HCT116 (cell line): ENCODE measurements around the gene MINDY4. TPM values are rescaled to one million over a fixed set of nuclear protein-coding genes. Genes with fewer than 3 reads are reported as not detected.

Experiments
- ATAC-seq: fragments of 200-7000 bp; cut with Tn5 transposase; 2 replicates; pipeline ENCODE4 v1.9.1; 2020; ENCODE audit warnings: mild to moderate bottlenecking, moderate library complexity
- BruUV-seq: library from RNA; stranded (reverse); fragments of 400-500 nt; replicated peaks from 2 replicates; lab custom pipeline; 2021; lab: Mats Ljungman, UMichigan
- CTCF ChIA-PET: fragments of 300-600 bp; sonication (Branson Sonifier 250); formaldehyde crosslinking; loops from one replicate; lab custom pipeline; 2021; ENCODE audit warnings: antibody characterized with exemption; lab: Charles Lee
- POLR2A ChIA-PET: fragments of 300-600, 350-600 bp; sonication (Branson Sonifier 250); formaldehyde crosslinking; loops from one replicate; lab custom pipeline; 2021; ENCODE audit warnings: antibody characterized with exemption; lab: Charles Lee
- RAD21 ChIA-PET, 2 experiments: fragments of 300-600 bp; sonication (Branson Sonifier 250); formaldehyde crosslinking; loops; one replicate each; lab custom pipeline; 2023; ENCODE audit warnings: low total read pairs in 2 of 2; ENCODE audit not compliant: uncharacterized antibody in 2 of 2, unreplicated experiment in 2 of 2, low non-redundant PET in 1 of 2; lab: Charles Lee
- DNase-seq: peaks from one replicate; pipeline ENCODE4 v3.0.0-alpha.2; 2010; ENCODE audit warnings: low read depth, low spot score
- H2AFZ ChIP-seq: fragments of 200-600 bp; shearing (Covaris generic), sonication (generic); 2 replicates; pipeline ENCODE4 v1.6.1; 2017; ENCODE audit warnings: low read depth, mixed run types, mixed read lengths, antibody characterized with exemption, low read length; ENCODE audit not compliant: poor library complexity, severe bottlenecking
- H3K27ac ChIP-seq: 2 replicates; pipeline ENCODE4 v1.5.1; 2012; ENCODE audit warnings: low read depth, low read length
- H3K27me3 ChIP-seq: fragments of 200-600 bp; sonication (generic); 2 replicates; pipeline ENCODE4 v1.6.1; 2016; ENCODE audit warnings: mixed run types, low read length, mixed read lengths; ENCODE audit not compliant: insufficient read depth
- H3K36me3 ChIP-seq, 2 experiments: fragments of 200-500 bp in 1 of 2; fragments of 200-600 bp in 1 of 2; sonication (Bioruptor generic) in 1 of 2; sonication (generic) in 1 of 2; 2 replicates each; pipeline versions ENCODE4 v1.5.1 to v1.6.1; 2014 to 2016; ENCODE audit warnings: low read length in 2 of 2, inconsistent platforms in 1 of 2, mixed read lengths in 1 of 2, mixed run types in 1 of 2; ENCODE audit not compliant: insufficient read depth in 2 of 2, control insufficient read depth in 1 of 2
- H3K4me1 ChIP-seq, 2 experiments: fragments of 200-600 bp in 1 of 2; sonication (generic) in 1 of 2; 2 replicates each; pipeline versions ENCODE4 v1.5.1 to v1.6.1; 2012 to 2017; ENCODE audit warnings: low read length in 2 of 2, inconsistent platforms in 1 of 2, mild to moderate bottlenecking in 1 of 2, mixed read lengths in 1 of 2, mixed run types in 1 of 2, moderate library complexity in 1 of 2; ENCODE audit not compliant: insufficient read depth in 2 of 2, control insufficient read depth in 1 of 2
- H3K4me2 ChIP-seq: fragments of 200-600 bp; sonication (generic); 2 replicates; pipeline ENCODE4 v1.6.1; 2017; ENCODE audit warnings: mixed run types, low read length, mixed read lengths
- H3K4me3 ChIP-seq, 2 experiments: fragments of 200-600 bp in 1 of 2; sonication (generic) in 1 of 2; replicated peaks in 1 of 2; 2 replicates each; pipeline ENCODE4 v1.5.1; 2011 to 2016; ENCODE audit warnings: low read length in 2 of 2, control low read depth in 1 of 2, low read depth in 1 of 2, mild to moderate bottlenecking in 1 of 2, mixed read lengths in 1 of 2, mixed run types in 1 of 2
- H3K79me2 ChIP-seq: fragments of 200-600 bp; sonication (generic); 2 replicates; pipeline ENCODE4 v1.6.1; 2017; ENCODE audit warnings: mild to moderate bottlenecking, mixed run types, low read length, moderate library complexity, mixed read lengths; ENCODE audit not compliant: insufficient read depth
- H3K9ac ChIP-seq: fragments of 200-600 bp; sonication (generic); 2 replicates; pipeline ENCODE4 v1.6.1; 2016; ENCODE audit warnings: low read length, mixed read lengths
- H3K9me2 ChIP-seq: fragments of 200-600 bp; sonication (generic), shearing (Covaris generic); 2 replicates; pipeline ENCODE4 v1.6.1; 2017; ENCODE audit warnings: mixed run types, mild to moderate bottlenecking, moderate library complexity; ENCODE audit not compliant: insufficient read depth
- H3K9me3 ChIP-seq, 2 experiments: fragments of 200-500 bp in 1 of 2; fragments of 200-600 bp in 1 of 2; sonication (Bioruptor generic) in 1 of 2; sonication (generic) in 1 of 2; 2 replicates each; pipeline ENCODE4 v1.6.1; 2014 to 2017; ENCODE audit warnings: low read length in 2 of 2, mixed read lengths in 2 of 2, inconsistent platforms in 1 of 2, low read depth in 1 of 2, mild to moderate bottlenecking in 1 of 2, mixed run types in 1 of 2, moderate library complexity in 1 of 2; ENCODE audit not compliant: control insufficient read depth in 1 of 2, insufficient read depth in 1 of 2
- H4K20me1 ChIP-seq: fragments of 200-600 bp; sonication (generic), shearing (Covaris generic); 2 replicates; pipeline ENCODE4 v1.6.1; 2017; ENCODE audit warnings: mixed run types, mild to moderate bottlenecking, moderate library complexity; ENCODE audit not compliant: insufficient read depth
- CBX3 ChIP-seq: IDR thresholded peaks from 2 replicates; pipeline ENCODE4 v1.6.1; 2012; ENCODE audit warnings: low read depth
- CTCF ChIP-seq, 3 experiments: fragments of 200-600 bp in 1 of 3; sonication (generic) in 1 of 3; IDR thresholded peaks in 2 of 3; conservative IDR thresholded peaks in 1 of 3; 2 replicates each; pipeline ENCODE4 v1.5.1; 2012 to 2017; ENCODE audit warnings: low read depth in 2 of 3, low read length in 2 of 3, antibody characterized with exemption in 1 of 3, borderline replicate concordance in 1 of 3, control low read depth in 1 of 3, mild to moderate bottlenecking in 1 of 3, mixed read lengths in 1 of 3, mixed run types in 1 of 3, moderate library complexity in 1 of 3; ENCODE audit not compliant: insufficient read depth in 1 of 3
- MAX ChIP-seq: IDR thresholded peaks from 2 replicates; pipeline ENCODE4 v1.6.1; 2012
- POLR2AphosphoS5 ChIP-seq: IDR thresholded peaks from 2 replicates; pipeline ENCODE4 v1.6.1; 2011; ENCODE audit warnings: mild to moderate bottlenecking, low read depth, low read length, moderate library complexity
- ZNF274 ChIP-seq: fragments of 200-500 bp; sonication (Bioruptor generic); IDR thresholded peaks from 2 replicates; pipeline ENCODE4 v1.6.1; 2014; ENCODE audit warnings: mild to moderate bottlenecking, low read depth, low read length, inconsistent platforms
- intact Hi-C: fragments of 100-400 bp; cut with micrococcal nuclease; formaldehyde crosslinking; loops from 2 replicates; pipeline ENCODE4 v1.10.0; 2022
- total RNA-seq: library from RNA; stranded (reverse); gene quantifications from one replicate; pipeline ENCODE4 v1.2.1, GENCODE V29; 2021; ENCODE audit not compliant: unreplicated experiment
- TF ChIP-seq, protein P1 (sequence below): IDR thresholded peaks from 2 replicates; pipeline ENCODE4 v1.6.1; 2012; ENCODE audit warnings: low read depth

Gene MINDY4
- total RNA-seq, 1 experiment from 2014 or later = 6.1 TPM

DNA sequence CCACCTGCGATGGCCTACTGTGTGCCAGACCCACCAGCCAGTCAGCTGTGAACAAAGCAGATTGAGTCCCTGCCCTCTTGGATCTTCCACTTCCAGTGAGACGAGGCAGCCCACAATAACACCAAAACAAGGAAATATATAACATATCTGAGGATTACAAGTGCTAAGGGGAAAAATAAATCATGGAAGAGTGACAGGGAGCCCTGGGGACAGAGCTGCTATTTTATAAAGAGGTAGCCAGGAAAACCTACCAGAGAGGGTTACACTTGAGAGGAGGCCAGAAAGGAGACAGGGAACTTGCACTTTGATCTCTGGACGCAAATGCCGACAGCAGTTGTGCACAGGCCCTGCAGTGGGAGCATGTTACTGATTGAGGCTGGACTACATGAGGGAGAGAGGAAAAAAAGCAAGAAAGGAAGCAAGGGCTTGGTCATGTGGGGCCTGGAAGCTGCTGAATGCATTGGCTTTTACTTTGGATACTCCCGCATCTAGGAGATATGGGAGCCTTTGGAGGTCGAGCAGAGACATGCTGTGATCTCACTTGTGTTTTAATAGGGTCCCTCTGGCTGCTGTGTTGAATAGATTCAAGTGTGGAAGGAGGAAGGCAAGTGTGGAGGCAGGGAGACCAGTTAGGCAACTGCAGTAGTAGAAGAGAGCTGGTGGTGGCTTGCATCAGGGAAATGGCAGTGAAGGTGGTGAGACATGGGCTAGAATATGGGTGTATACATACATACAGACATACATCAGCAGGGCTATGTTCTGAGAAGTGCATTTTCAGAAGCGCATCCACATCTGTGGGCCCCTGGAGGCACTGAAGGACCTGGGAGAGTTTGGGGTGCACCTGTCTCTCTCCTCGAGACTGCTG, 26.2 kb downstream of the MINDY4 start:
- no peaks in the 10 kb centered on the region for H3K27me3 ChIP-seq
- RAD21 ChIA-PET = no interaction called here
- no peaks in the 10 kb centered on the region for H3K9me3 ChIP-seq
- H3K4me3 ChIP-seq = no peak overlapping the region
- H2AFZ ChIP-seq = no peak overlapping the region
- no peak overlapping the region for H3K9ac ChIP-seq
- ATAC-seq = no peak
- H3K36me3 ChIP-seq = peaks cover 0 to 3% of the 10 kb centered on the region in 2 experiments; a peak in 1 of 4 replicates
- TF ChIP-seq ZNF274 (no peak), MAX (no peak), CBX3 (no peak)
- intact Hi-C loops = no loop called here
- no peak overlapping the region for H3K4me2 ChIP-seq
- H4K20me1 ChIP-seq = no peaks in the 10 kb centered on the region
- CTCF ChIA-PET = no interaction called here
- H3K27ac ChIP-seq = no peak overlapping the region
- no peak for DNase-seq
- no peaks in the 10 kb centered on the region for H3K79me2 ChIP-seq
- no peaks in the 10 kb centered on the region for H3K9me2 ChIP-seq
- peaks cover 0 to 22% of the 10 kb centered on the region in 2 experiments; a peak in 3 of 4 replicates for H3K4me1 ChIP-seq
- POLR2A ChIA-PET = no interaction called here
- no TSS peak for BruUV-seq

- Histone ChIP-seq H3K4me1 (peaks cover 0 to 22% of the 10 kb centered on the region in 2 experiments; a peak in 3 of 4 replicates), H4K20me1 (no peaks in the 10 kb centered on the region), H3K9me3 (no peaks in the 10 kb centered on the region), H3K27ac (no peak overlapping the region), H3K4me3 (no peak overlapping the region), H3K36me3 (no peaks in the 10 kb centered on the region), H3K9me2 (no peaks in the 10 kb centered on the region), H3K4me2 (no peak overlapping the region), H3K9ac (no peak overlapping the region), H3K79me2 (no peaks in the 10 kb centered on the region), H3K27me3 (no peaks in the 10 kb centered on the region), H2AFZ (no peak overlapping the region)
- no TSS peak for BruUV-seq
- ChIA-PET RAD21 (no interaction called here), CTCF (interaction anchor here (1.1 to 1.5 kb wide), 4 partner anchors 173 to 323 kb away, joined by 3 to 7 read pairs (median 6); no protein-coding TSS in a partner anchor), POLR2A (no interaction called here)
- no peak for DNase-seq
- TF ChIP-seq, protein P1, sequence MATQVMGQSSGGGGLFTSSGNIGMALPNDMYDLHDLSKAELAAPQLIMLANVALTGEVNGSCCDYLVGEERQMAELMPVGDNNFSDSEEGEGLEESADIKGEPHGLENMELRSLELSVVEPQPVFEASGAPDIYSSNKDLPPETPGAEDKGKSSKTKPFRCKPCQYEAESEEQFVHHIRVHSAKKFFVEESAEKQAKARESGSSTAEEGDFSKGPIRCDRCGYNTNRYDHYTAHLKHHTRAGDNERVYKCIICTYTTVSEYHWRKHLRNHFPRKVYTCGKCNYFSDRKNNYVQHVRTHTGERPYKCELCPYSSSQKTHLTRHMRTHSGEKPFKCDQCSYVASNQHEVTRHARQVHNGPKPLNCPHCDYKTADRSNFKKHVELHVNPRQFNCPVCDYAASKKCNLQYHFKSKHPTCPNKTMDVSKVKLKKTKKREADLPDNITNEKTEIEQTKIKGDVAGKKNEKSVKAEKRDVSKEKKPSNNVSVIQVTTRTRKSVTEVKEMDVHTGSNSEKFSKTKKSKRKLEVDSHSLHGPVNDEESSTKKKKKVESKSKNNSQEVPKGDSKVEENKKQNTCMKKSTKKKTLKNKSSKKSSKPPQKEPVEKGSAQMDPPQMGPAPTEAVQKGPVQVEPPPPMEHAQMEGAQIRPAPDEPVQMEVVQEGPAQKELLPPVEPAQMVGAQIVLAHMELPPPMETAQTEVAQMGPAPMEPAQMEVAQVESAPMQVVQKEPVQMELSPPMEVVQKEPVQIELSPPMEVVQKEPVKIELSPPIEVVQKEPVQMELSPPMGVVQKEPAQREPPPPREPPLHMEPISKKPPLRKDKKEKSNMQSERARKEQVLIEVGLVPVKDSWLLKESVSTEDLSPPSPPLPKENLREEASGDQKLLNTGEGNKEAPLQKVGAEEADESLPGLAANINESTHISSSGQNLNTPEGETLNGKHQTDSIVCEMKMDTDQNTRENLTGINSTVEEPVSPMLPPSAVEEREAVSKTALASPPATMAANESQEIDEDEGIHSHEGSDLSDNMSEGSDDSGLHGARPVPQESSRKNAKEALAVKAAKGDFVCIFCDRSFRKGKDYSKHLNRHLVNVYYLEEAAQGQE = no peak
- TF ChIP-seq CTCF (IDR thresholded peaks at IDR 0.05 in 2 of 3, conservative IDR thresholded peaks at IDR 0.05 in 1 of 3; ENCODE audit: borderline replicate concordance in 1 of 3, insufficient read depth in 1 of 3, low read depth in 2 of 3, low read length in 2 of 3) = no peak
- no peak for TF ChIP-seq POLR2AphosphoS5
- ATAC-seq = no peak
- intact Hi-C loops = no loop called here
Observed at GRCh38 chr7:30799206-30799975, 28.2 kb downstream of the MINDY4 start.
